OCI-LY7 (cell line): ENCODE data around the gene FBP1. TPM values are rescaled to one million over a fixed set of nuclear protein-coding genes. Genes with fewer than 3 reads are reported as not detected.

ENCODE experiments used
- BruUV-seq: library from RNA; stranded (reverse); fragments of 400-500 nt; replicated peaks from 2 replicates; lab custom pipeline; 2021; lab: Mats Ljungman, UMichigan
- CTCF ChIA-PET: fragments of 300-600 bp; sonication (Branson Sonifier 250); formaldehyde crosslinking; loops from one replicate; lab custom pipeline; 2022; ENCODE audit warnings: antibody characterized with exemption; ENCODE audit not compliant: unreplicated experiment; lab: Charles Lee
- POLR2A ChIA-PET: fragments of 300-600 bp; sonication (Branson Sonifier 250); formaldehyde crosslinking; loops from one replicate; lab custom pipeline; 2022; ENCODE audit warnings: antibody characterized with exemption; lab: Charles Lee
- DNase-seq: peaks from one replicate; pipeline ENCODE4 v3.0.0-alpha.2; 2015; ENCODE audit warnings: low spot score
- H2AFZ ChIP-seq: fragments of 200-600 bp; sonication (generic), shearing (Covaris generic); 2 replicates; pipeline ENCODE4 v1.6.1; 2014; ENCODE audit warnings: mild to moderate bottlenecking, antibody characterized with exemption, low read length, moderate library complexity
- H3K27ac ChIP-seq: fragments of 200-600 bp; sonication (generic); 2 replicates; pipeline ENCODE4 v1.5.1; 2014; ENCODE audit warnings: mixed run types, low read depth, mild to moderate bottlenecking, moderate library complexity, low read length, inconsistent platforms; ENCODE audit not compliant: poor library complexity, severe bottlenecking
- H3K36me3 ChIP-seq: fragments of 200-600 bp; sonication (generic); 2 replicates; pipeline ENCODE4 v1.6.1; 2014; ENCODE audit warnings: mild to moderate bottlenecking, antibody characterized with exemption, low read length, moderate library complexity, mixed read lengths; ENCODE audit not compliant: insufficient read depth
- H3K4me1 ChIP-seq: fragments of 200-600 bp; sonication (generic); 2 replicates; pipeline ENCODE4 v1.5.1; 2014; ENCODE audit warnings: mild to moderate bottlenecking, low read length; ENCODE audit not compliant: insufficient read depth, poor library complexity, severe bottlenecking
- H3K4me2 ChIP-seq: fragments of 200-600 bp; sonication (generic); 2 replicates; pipeline ENCODE4 v1.6.1; 2014; ENCODE audit warnings: mild to moderate bottlenecking, low read length
- H3K4me3 ChIP-seq: fragments of 200-600 bp; sonication (generic); 2 replicates; pipeline ENCODE4 v1.5.1; 2014; ENCODE audit warnings: mild to moderate bottlenecking, low read depth, low read length; ENCODE audit not compliant: poor library complexity, severe bottlenecking
- H3K79me2 ChIP-seq: fragments of 200-600 bp; sonication (generic); 2 replicates; pipeline ENCODE4 v1.6.1; 2016; ENCODE audit warnings: low read depth, mild to moderate bottlenecking, low read length, moderate library complexity, mixed read lengths; ENCODE audit not compliant: insufficient read depth
- H3K9me2 ChIP-seq: fragments of 200-600 bp; sonication (generic); 2 replicates; pipeline ENCODE4 v1.6.1; 2016; ENCODE audit warnings: mild to moderate bottlenecking, low read length, mixed read lengths; ENCODE audit not compliant: insufficient read depth
- H3K9me3 ChIP-seq: fragments of 200-600 bp; sonication (generic); 2 replicates; pipeline ENCODE4 v1.6.1; 2014; ENCODE audit warnings: mild to moderate bottlenecking, mixed run types, low read length, mixed read lengths
- H4K20me1 ChIP-seq: fragments of 200-600 bp; sonication (generic); 2 replicates; pipeline ENCODE4 v1.6.1; 2014; ENCODE audit warnings: mild to moderate bottlenecking, antibody characterized with exemption, low read length, moderate library complexity, mixed read lengths; ENCODE audit not compliant: insufficient read depth
- EZH2phosphoT487 ChIP-seq: fragments of 200-600 bp; sonication (generic); IDR thresholded peaks from 2 replicates; pipeline ENCODE4 v1.6.1; 2018; ENCODE audit warnings: low read depth, borderline replicate concordance, mild to moderate bottlenecking, mixed run types, antibody characterized with exemption, low read length, moderate library complexity, mixed read lengths
- intact Hi-C: fragments of 100-400 bp; cut with micrococcal nuclease; formaldehyde crosslinking; loops from one replicate; pipeline ENCODE4 v1.10.0; 2022; ENCODE audit not compliant: unreplicated experiment
- total RNA-seq, 2 experiments: library from RNA; depleted of rRNA in 1 of 2; stranded (reverse); fragments of >200 nt in 1 of 2; shearing (Covaris generic) in 1 of 2; gene quantifications; 2 replicates each; pipeline ENCODE4 v1.2.3, GENCODE V29; 2014 to 2022
- TF ChIP-seq, protein P1 (sequence below): fragments of 200-600 bp; sonication (generic); conservative IDR thresholded peaks from 2 replicates; pipeline ENCODE4 v1.5.1; 2014; ENCODE audit warnings: mild to moderate bottlenecking, antibody characterized with exemption, low read length, moderate library complexity, mixed read lengths

The FBP1 gene
- total RNA-seq, 2 experiments from 2014 or later: 63.9 to 79.1 TPM

DNA sequence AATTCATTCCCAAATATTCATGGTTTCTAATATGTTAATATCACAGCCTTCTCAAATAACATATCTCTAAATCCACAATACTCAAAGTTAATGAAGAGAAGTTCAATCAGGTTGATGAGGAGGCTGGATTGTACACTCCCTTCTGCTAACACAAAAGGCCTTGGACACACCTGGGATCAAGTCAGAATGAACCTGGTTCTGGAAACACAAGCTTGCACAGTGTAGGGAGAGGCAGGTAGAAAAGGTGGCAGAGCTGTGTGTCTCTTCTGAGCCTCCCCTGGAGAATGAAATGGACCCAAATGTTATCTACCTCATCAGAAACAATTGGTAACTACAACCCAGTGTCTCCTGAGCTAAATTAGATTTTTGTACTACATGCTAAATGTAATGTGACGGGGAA is 40.7 kb upstream of the FBP1 start:
- TF ChIP-seq, protein P1, sequence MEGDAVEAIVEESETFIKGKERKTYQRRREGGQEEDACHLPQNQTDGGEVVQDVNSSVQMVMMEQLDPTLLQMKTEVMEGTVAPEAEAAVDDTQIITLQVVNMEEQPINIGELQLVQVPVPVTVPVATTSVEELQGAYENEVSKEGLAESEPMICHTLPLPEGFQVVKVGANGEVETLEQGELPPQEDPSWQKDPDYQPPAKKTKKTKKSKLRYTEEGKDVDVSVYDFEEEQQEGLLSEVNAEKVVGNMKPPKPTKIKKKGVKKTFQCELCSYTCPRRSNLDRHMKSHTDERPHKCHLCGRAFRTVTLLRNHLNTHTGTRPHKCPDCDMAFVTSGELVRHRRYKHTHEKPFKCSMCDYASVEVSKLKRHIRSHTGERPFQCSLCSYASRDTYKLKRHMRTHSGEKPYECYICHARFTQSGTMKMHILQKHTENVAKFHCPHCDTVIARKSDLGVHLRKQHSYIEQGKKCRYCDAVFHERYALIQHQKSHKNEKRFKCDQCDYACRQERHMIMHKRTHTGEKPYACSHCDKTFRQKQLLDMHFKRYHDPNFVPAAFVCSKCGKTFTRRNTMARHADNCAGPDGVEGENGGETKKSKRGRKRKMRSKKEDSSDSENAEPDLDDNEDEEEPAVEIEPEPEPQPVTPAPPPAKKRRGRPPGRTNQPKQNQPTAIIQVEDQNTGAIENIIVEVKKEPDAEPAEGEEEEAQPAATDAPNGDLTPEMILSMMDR: no peak
- no peak for TF ChIP-seq EZH2phosphoT487
- Histone ChIP-seq H3K4me3 (no peak overlapping the region), H3K79me2 (no peaks in the 10 kb centered on the region), H3K9me3 (no peaks in the 10 kb centered on the region), H4K20me1 (no peaks in the 10 kb centered on the region), H3K4me1 (no peaks in the 10 kb centered on the region), H3K27ac (no peak overlapping the region), H3K4me2 (no peak overlapping the region), H3K9me2 (no peaks in the 10 kb centered on the region), H2AFZ (no peak overlapping the region), H3K36me3 (no peaks in the 10 kb centered on the region)
- intact Hi-C loops: loop anchor here (2.0 to 5.0 kb wide), 2 partner anchors 103 to 237 kb away; no protein-coding TSS in a partner anchor
- POLR2A ChIA-PET: interaction anchor here (0.6 kb wide), 1 partner anchor 262 kb away, joined by 6 read pairs; no protein-coding TSS in a partner anchor
- BruUV-seq: no TSS peak
- DNase-seq: no peak
- CTCF ChIA-PET: interaction anchor here (1.9 kb wide), 1 partner anchor 10 kb away, joined by 6 read pairs; no protein-coding TSS in a partner anchor

DNA sequence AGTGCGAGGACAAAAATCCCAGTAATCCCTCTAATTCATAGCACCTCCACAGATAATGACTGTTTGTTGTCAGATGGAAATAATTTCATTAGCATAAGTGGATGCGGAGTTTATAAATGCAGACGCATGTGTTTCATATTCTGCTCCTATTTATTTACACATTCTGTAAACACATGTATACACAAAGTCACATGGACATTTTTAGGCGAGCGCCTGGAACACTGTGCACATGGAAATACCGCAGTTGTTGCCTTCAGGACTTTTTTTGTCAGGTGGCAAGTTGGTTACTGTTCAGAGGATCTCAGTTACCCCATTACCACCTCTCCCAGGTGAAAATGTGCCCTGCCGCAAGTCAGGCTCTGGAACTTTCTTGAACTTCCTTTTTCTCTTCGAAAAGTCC is 40.3 kb upstream of the FBP1 start:
- ChIA-PET POLR2A (no interaction called here), CTCF (no interaction called here)
- Histone ChIP-seq H3K27ac (no peak overlapping the region), H3K79me2 (no peaks in the 10 kb centered on the region), H4K20me1 (no peaks in the 10 kb centered on the region), H3K9me3 (no peaks in the 10 kb centered on the region), H3K9me2 (no peaks in the 10 kb centered on the region), H3K4me2 (no peak overlapping the region), H3K4me3 (no peak overlapping the region), H3K36me3 (no peaks in the 10 kb centered on the region), H3K4me1 (no peaks in the 10 kb centered on the region), H2AFZ (no peak overlapping the region)
- DNase-seq: no peak
- TF ChIP-seq, protein P1: no peak
- TF ChIP-seq EZH2phosphoT487: no peak
- BruUV-seq: no TSS peak
- intact Hi-C loops: no loop called here

DNA sequence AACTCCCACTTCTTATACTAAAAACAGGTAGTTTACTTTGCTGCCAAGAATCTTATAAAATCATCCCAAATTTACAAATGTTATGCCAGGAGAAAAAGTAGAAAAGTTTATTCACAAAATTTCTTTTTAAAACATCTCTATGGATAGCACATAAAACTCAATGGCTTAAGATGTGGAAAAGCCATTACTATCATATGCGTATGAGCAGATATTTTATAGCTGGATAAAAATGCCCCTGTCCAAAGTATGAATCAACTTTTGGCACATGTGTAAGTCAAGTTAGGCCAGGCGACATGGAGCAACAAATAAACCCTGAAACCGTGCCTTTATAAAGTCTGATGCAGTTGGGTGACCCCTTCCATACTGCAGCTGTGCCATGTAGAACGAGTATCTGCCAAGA is 38.6 kb upstream of the FBP1 start:
- no peaks in the 10 kb centered on the region for H3K9me2 ChIP-seq
- H3K4me2 ChIP-seq: no peak overlapping the region
- no peaks in the 10 kb centered on the region for H3K79me2 ChIP-seq
- no peaks in the 10 kb centered on the region for H3K36me3 ChIP-seq
- BruUV-seq: no TSS peak
- TF ChIP-seq, protein P1: no peak
- TF ChIP-seq EZH2phosphoT487: no peak
- intact Hi-C loops: no loop called here
- no peak overlapping the region for H2AFZ ChIP-seq
- CTCF ChIA-PET: no interaction called here
- no peaks in the 10 kb centered on the region for H3K4me1 ChIP-seq
- H3K27ac ChIP-seq: no peak overlapping the region
- no peak overlapping the region for H3K4me3 ChIP-seq
- H4K20me1 ChIP-seq: no peaks in the 10 kb centered on the region
- DNase-seq: no peak
- POLR2A ChIA-PET: interaction anchor here (0.6 to 1.5 kb wide), 2 partner anchors 21 to 33 kb away, joined by 3 to 4 read pairs; no protein-coding TSS in a partner anchor
- H3K9me3 ChIP-seq: no peaks in the 10 kb centered on the region
